ENCODE measurements around the gene WDR93. TPM values are rescaled to one million over a fixed set of nuclear protein-coding genes. Genes with fewer than 3 reads are reported as not detected.

The WDR93 gene
- total and polyA plus RNA-seq, 2 experiments from 2014 or later: 0.13 TPM; not detected in 1

DNA sequence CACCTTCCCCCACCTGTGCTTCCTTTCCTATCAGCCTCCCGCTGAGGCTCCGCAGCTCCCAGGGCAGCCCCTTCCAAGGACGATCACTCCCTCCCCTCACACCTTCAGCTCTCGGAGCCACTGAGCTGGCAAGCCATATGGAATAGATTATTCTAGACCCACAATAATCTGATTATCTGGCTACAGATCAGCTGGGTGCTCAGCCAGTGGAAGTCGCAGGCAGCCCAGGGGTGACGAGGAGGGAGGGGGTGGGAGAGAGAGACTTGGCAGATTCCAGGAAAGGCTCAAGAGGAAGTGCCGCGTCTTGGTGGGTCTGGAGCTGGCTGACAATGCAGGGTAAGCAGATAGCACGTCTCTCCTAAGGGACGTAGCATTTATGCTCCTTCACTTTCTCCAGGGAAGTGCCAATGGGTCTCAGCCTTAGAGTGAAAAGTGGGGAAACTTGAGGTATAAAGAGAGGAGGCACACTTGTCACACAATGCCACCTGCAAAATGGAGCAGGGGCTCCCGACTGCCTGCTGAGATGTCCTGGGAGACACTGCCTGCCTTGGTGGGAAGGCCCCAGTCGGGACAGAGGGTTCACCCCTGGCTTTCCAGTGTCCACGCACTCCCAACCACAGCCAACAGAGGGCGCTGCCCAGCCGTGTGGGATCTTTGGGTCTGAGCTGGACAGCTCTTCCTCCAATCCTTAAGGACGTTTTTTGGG lies 69.8 kb downstream of the WDR93 start:
- 34% methylated on average over 16 of the region's 16 CpGs for WGBS (ENCODE audit: low lambda C conversion rate, missing lambda C conversion rate)
- Histone ChIP-seq H3K27ac (no peak overlapping the region), H3K9me2 (replicated peaks; ENCODE audit: insufficient read depth) (no peaks in the 10 kb centered on the region), H3K79me2 (no peaks in the 10 kb centered on the region), H3K4me1 (ENCODE audit: insufficient read depth) (peaks cover 10% of the 10 kb centered on the region), H3K9me3 (ENCODE audit: low read depth) (no peaks in the 10 kb centered on the region), H2AFZ (no peak overlapping the region), H3K4me2 (no peak overlapping the region), H4K20me1 (ENCODE audit: insufficient read depth, poor library complexity, severe bottlenecking) (no peaks in the 10 kb centered on the region), H3K4me3 (no peak overlapping the region), H3K36me3 (replicated peaks; ENCODE audit: insufficient read depth, low read depth) (no peaks in the 10 kb centered on the region), H3K27me3 (no peaks in the 10 kb centered on the region)
- DNase-seq (ENCODE audit: low spot score): peak; percentile 86
- TF ChIP-seq EZH2phosphoT487 (IDR thresholded peaks at IDR 0.05; ENCODE audit: low read depth, severe bottlenecking, unreplicated experiment): no peak
- TF ChIP-seq, protein P1, sequence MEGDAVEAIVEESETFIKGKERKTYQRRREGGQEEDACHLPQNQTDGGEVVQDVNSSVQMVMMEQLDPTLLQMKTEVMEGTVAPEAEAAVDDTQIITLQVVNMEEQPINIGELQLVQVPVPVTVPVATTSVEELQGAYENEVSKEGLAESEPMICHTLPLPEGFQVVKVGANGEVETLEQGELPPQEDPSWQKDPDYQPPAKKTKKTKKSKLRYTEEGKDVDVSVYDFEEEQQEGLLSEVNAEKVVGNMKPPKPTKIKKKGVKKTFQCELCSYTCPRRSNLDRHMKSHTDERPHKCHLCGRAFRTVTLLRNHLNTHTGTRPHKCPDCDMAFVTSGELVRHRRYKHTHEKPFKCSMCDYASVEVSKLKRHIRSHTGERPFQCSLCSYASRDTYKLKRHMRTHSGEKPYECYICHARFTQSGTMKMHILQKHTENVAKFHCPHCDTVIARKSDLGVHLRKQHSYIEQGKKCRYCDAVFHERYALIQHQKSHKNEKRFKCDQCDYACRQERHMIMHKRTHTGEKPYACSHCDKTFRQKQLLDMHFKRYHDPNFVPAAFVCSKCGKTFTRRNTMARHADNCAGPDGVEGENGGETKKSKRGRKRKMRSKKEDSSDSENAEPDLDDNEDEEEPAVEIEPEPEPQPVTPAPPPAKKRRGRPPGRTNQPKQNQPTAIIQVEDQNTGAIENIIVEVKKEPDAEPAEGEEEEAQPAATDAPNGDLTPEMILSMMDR (IDR thresholded peaks at IDR 0.05; ENCODE audit: poor library complexity): peak; percentile 93

- H3K27me3 ChIP-seq: no peaks in the 10 kb centered on the region
- TF ChIP-seq, protein P1 (IDR thresholded peaks at IDR 0.05; ENCODE audit: poor library complexity): no peak
- no peak for TF ChIP-seq EZH2 (IDR thresholded peaks at IDR 0.05; ENCODE audit: borderline replicate concordance)
- no peak for TF ChIP-seq EZH2phosphoT487 (IDR thresholded peaks at IDR 0.05; ENCODE audit: low read depth, severe bottlenecking, unreplicated experiment)
- no peaks in the 10 kb centered on the region for H4K20me1 ChIP-seq (ENCODE audit: insufficient read depth, poor library complexity, severe bottlenecking)
- H3K4me3 ChIP-seq: no peak overlapping the region
- no peaks in the 10 kb centered on the region for H3K36me3 ChIP-seq (replicated peaks; ENCODE audit: insufficient read depth, low read depth)
- DNase-seq (ENCODE audit: low spot score): no peak
- H3K27ac ChIP-seq: no peak overlapping the region
- H3K79me2 ChIP-seq: no peaks in the 10 kb centered on the region
- H2AFZ ChIP-seq: no peak overlapping the region
- H3K9me2 ChIP-seq (replicated peaks; ENCODE audit: insufficient read depth): no peaks in the 10 kb centered on the region
- H3K4me1 ChIP-seq (ENCODE audit: insufficient read depth): peaks cover 10% of the 10 kb centered on the region
- H3K9me3 ChIP-seq (ENCODE audit: low read depth): no peaks in the 10 kb centered on the region
- H3K4me2 ChIP-seq: no peak overlapping the region
- WGBS (ENCODE audit: low lambda C conversion rate, missing lambda C conversion rate): 77% methylated on average over 18 of the region's 18 CpGs
Observed at GRCh38 chr15:89761009-89761831, 70.6 kb downstream of the WDR93 start.

DNA sequence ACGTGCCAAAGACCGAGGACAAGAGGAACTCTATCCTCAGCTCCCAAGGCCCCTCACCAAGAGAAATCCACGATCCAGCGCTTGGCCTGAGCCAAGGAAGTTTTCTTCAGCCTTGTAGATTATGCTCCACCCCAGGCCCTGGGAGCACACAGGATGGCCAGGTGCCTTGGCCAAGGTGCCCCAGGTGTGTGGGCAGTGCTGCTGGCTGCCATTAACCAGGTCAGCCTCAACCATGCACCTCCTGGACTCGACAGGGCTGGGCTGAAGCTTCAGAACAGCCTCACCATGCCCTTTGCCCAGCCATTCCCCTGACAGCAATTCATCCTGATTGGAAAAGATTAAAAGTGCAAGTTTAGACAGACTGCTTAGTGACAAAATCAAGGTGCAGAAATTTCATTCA lies 71.3 kb downstream of the WDR93 start:
- Histone ChIP-seq H3K9me2 (replicated peaks; ENCODE audit: insufficient read depth) (no peaks in the 10 kb centered on the region), H3K27ac (no peak overlapping the region), H3K27me3 (no peaks in the 10 kb centered on the region), H3K4me1 (ENCODE audit: insufficient read depth) (peaks cover 10% of the 10 kb centered on the region), H2AFZ (no peak overlapping the region), H3K4me2 (no peak overlapping the region), H4K20me1 (ENCODE audit: insufficient read depth, poor library complexity, severe bottlenecking) (no peaks in the 10 kb centered on the region), H3K36me3 (replicated peaks; ENCODE audit: insufficient read depth, low read depth) (no peaks in the 10 kb centered on the region), H3K4me3 (no peak overlapping the region), H3K79me2 (no peaks in the 10 kb centered on the region), H3K9me3 (ENCODE audit: low read depth) (no peaks in the 10 kb centered on the region)
- WGBS (ENCODE audit: low lambda C conversion rate, missing lambda C conversion rate): 83% methylated on average over 5 of the region's 5 CpGs
- peak; percentile 47 for DNase-seq (ENCODE audit: low spot score)
- TF ChIP-seq EZH2 (IDR thresholded peaks at IDR 0.05; ENCODE audit: borderline replicate concordance): no peak
- TF ChIP-seq, protein P1 (IDR thresholded peaks at IDR 0.05; ENCODE audit: poor library complexity): no peak
- no peak for TF ChIP-seq EZH2phosphoT487 (IDR thresholded peaks at IDR 0.05; ENCODE audit: low read depth, severe bottlenecking, unreplicated experiment)
